Medulla oblongata (tissue), 1 donor: ENCODE data around the gene SCGB1A1.
"Not testable (repeated sequence)": the region's sequence is repeated elsewhere in the genome, so short reads cannot be mapped to it uniquely, and the experiment has no call there.

Experiments used
- DNase-seq: peaks from one replicate; pipeline ENCODE4 v3.0.0-alpha.2; 2015; ENCODE audit errors: extremely low spot score

Gene SCGB1A1

DNA sequence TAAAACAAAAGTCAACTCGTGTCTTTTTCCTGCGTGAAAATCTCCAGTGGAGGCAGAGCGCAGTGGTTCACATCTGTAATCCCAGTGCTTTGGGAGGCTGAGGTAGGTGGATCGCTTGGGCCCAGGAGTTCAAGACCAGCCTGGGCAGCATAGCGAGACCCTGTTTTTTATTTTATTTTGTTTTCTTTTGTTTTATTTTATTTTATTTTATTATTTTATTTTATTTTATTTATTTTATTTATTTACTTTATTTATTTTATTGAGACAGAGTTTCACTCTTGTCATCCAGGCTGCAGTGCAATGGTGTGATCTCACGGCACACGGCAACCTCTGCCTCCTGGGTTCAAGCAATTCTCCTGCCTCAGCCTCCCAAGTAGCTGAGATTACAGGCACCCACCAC is 31.1 kb downstream of the SCGB1A1 start:
- not testable (repeated sequence) for DNase-seq

GRCh38 chr11:62450543-62451240 is 31.9 kb downstream of the SCGB1A1 start:
- DNase-seq = no peak

DNA sequence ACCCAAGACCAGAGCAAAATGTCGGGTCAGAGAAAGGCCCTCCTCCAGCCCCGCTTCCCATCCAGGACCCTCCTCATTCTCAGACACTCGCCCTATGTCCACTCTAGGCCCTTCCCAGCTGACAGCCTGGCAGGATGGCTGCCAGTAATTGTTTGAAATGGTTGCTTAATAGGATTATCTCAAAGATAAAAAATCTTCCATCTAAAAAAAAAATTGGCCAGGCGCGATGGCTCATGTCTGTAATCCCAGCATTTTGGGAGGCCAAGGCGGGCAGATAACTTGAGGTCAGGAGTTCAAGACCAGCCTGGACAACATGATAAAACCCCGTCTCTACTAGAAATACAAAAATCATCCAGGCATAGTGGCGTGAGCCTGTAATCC is 32.4 kb downstream of the SCGB1A1 start:
- no peak for DNase-seq

DNA sequence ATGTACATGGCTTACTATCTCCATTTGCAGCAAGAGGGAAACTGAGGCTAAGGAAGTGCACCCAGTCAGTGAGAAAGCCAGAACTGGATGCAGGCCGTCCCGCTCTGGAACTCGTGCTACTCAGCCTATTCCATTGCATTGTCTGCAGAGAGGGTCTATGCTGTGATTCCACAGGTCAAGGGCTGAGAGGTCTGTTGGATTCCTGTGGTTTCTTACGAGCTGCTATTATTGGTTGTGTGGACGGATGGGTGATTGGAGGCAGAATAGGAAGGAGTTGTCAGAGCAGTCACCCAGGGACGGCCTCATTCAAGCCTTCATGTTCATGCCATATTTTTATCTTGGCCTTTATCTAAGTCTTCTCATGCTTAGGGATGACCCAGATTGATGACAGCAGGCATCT is 33.4 kb downstream of the SCGB1A1 start:
- no peak for DNase-seq

DNA sequence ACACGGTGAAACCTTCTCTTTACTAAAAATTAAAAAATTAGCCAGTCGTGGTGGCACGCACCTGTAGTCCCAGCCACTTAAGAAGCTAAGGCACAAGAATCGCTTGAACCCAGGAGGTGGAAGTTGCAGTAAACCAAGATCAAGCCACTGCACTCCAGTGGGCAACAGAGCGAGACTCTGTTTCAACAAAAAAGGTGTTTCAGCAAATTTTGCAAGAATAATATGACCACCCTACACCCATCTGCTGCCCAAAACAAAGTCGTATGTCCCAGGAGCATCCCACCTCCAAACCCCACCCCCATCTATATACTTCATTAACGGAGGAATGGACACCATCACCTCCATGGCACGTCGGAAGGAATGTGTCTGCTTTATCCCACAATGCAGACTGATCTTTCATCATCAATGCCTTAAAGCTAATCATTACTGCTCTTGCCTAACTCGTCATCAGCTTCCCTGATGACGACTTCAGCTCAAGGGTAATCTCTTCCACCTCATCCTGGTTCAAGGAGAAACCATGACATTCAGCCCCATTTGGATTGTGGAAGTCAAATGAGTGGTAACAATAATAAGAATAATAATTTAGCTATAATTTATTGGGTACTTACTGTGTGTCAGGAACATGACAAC is 34.1 kb downstream of the SCGB1A1 start:
- no peak for DNase-seq

DNA sequence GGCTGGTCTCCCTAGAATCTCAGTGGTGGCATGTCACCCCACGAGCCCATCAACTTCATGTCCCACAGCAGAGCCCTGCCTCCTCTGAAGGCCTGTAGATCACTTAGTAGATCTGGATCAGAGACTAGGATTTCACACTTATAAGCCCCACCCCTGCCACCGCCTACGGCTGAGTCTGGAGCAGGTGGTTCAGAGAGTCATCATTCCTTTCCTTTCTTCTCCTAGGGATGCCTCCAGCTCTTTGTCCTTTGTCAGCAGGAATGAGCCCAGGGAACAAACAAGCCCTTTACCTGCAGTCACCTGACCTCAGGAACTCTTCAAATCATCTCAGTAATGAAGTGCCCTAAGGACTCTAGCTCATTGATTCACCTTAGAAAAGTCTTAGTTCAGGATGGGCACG is 37.8 kb downstream of the SCGB1A1 start:
- no peak for DNase-seq

- no peak for DNase-seq
Measured at GRCh38 chr11:62457478-62457877, 38.6 kb downstream of the SCGB1A1 start.

DNA sequence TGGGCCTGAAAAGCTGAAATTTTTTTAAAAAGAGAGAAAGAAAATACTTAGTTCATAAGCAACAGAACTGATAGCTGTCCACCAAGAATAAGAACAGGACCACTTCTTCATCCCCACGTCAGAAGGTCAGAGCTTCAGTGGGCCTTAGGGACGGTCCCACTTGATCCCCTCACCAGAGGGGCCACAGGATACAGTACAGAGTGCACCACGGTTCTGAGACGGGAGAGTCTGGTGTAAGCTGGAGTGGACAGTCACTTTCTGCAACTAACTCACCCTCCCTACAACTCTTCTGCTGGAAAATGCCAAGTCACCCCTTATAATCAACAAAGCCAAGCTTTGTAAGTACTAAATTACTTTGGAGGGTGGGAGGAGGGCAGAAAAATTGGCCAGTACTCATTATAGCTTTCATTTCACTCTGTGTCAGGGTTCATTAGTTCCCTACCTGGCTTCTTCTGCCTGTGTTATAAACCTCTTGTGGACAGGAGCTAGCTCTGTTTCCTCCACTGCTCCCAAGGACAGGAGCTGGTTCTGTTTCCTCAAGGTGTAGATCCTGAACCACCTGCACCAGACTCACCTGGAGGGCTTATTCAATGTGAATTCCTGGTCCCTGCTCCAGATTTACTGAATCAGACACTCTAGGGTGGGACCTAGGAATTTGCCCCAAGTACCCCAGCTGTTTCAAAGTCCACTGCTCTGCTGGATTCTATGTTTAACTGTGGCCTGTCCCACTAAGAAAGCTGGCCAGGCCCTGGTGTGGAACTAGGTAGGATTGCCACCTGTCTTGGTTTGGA is 39.6 kb downstream of the SCGB1A1 start:
- DNase-seq = no peak

GRCh38 chr11:62459080-62459479 is 40.2 kb downstream of the SCGB1A1 start:
- no peak for DNase-seq

DNA sequence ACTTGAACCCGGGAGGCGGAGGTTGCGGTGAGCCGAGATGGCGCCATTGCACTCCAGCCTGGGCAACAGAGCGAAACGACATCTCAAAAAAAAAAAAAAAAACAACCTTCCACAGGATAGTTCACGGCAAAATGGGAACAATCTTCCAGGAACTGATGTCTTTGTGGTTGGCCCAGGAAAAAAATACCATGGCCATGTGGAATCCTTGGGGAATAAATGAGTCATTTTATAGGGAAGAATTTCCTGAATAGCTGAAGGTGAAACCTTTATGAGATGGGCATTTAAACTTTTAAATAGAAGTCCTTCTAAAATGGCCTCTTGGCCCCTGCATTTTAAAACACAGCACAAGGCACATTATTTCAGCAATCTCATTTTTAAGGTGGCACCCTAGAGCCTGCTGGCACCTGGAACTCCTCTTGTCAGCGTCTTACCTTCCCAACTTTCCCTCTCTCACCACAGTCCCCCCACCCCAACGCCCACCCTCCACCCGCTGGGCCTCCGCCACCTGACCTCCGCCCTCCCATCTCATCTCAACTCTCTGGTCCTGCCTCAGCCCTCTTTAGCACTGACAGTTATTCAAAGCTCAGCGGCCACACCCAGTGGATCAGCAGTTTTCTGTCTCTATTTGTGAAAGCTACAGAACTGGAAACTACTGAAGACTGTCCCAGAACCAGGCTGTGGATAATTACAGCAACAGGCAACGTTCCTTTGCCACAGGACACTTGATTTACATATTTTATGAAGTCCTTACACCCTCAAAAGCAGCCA is 43.1 kb downstream of the SCGB1A1 start:
- no peak for DNase-seq

DNA sequence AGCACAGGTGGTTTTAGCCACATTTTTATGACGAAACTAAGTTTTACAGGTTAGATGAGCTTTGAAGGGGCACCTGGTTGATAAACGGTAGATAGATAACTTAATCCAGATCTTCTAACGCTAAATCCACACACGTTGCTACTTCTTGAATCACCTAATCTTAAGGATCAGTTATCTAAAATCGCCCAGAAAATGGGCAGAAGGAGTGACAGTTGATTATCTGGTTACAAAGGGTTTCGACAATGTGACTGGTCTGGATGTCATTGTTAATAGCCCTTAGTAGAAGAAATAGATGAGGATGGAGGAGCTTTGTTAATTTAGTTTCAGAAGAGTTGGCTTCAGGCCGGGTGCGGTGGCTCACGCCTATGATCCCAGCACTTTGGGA is 43.7 kb downstream of the SCGB1A1 start:
- DNase-seq = no peak

DNA sequence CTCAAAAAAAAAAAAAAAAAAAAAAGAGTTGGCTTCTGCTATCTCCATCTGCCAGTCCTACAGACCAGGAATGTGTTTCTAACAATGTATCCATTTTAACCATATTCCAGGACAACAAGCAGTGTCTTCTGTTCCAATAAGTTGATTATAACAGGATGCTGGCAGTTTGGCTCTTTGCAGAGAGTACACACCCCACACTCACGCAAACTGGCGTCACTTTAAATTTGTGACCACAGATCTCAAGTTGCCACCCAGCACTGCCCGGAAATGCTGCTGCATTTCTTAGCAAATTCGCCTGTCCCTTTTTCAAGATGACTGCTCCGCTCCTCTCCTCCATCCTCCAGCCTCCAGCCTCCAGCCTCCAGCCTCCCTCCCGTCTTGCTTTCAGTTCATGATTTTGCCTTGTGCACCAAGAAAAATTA is 44.3 kb downstream of the SCGB1A1 start:
- DNase-seq = no peak

GRCh38 chr11:62464655-62465054 is 45.8 kb downstream of the SCGB1A1 start:
- DNase-seq = no peak

DNA sequence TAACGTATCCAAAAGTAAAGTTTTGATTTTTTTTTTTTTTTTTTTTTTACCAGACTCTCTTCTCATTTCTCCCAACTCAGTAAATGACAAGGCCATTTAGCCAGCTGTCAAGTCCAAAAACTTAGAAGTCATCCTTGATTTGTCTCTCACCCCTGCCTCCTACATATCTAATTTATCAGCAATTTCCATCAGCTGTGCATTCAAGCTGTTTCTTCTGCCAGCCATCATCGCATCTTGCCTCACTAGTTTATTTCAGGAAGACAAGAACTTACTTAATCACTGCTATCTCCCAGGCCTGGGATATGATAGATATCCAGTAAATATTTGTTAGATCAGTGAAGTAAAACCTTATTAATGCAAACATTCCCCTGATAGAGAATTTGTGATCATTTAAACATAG is 47.6 kb downstream of the SCGB1A1 start:
- DNase-seq = no peak

- no peak for DNase-seq
Measured at GRCh38 chr11:62468577-62468976, 49.7 kb downstream of the SCGB1A1 start.

GRCh38 chr11:62471603-62472002 is 52.8 kb downstream of the SCGB1A1 start:
- DNase-seq = no peak

DNA sequence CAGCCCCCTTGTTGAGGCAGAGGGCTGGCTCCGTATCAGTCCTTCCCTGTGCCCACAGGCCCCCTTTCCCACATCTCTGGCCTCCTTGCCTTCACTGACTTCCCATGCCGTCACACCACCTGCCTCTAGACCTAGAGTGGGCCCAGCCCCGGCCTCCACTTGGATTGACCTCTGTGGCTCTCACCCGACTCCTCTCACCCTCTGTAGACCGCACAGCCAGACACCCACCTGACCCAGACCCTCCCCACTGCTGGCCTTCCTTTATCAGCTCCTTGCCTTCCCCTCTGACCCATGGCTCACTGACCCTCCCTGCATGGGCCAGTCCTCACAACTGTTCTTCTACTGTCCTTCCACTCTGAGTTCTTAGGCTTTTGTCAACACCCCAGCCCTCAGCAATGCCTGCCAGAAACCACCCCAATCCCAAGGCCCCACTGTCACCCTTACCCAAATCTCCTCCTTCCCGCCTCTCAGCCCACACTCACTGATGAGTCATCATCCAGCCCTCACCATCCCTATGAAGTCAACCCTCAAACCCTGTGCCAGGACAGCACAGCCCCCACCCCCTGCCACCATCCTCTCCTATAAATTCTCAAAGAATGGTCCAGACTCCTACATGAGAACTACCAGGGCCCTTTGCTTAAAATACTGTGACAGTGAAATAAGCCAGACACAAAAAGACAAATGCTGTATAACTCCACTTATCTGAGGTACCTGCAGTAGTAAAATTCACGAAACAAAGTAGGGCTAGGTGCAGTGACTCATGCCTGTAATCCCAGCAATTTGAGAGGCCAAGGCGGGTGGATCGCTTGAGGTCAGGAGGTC is 53.4 kb downstream of the SCGB1A1 start:
- no peak for DNase-seq
